IMR-90 (cell line): ENCODE data around the gene SORL1. TPM values are rescaled to one million over a fixed set of nuclear protein-coding genes. Genes with fewer than 3 reads are reported as not detected.

Experiments
- ATAC-seq: fragments of 200-7000 bp; cut with Tn5 transposase; 2 replicates; pipeline ENCODE4 v1.9.1; 2020; ENCODE audit warnings: low read depth, mild to moderate bottlenecking, moderate library complexity
- BruUV-seq: library from RNA; stranded (reverse); fragments of 400-500 nt; replicated peaks from 2 replicates; lab custom pipeline; 2021; lab: Mats Ljungman, UMichigan
- CTCF ChIA-PET: fragments of 300-600 bp; formaldehyde crosslinking; extraction: SDS; loops from one replicate; lab custom pipeline; 2021; ENCODE audit warnings: antibody characterized with exemption; lab: Yijun Ruan, JAX
- POLR2A ChIA-PET: fragments of 300-600 bp; sonication (Branson Sonifier 250); formaldehyde crosslinking; loops from one replicate; lab custom pipeline; 2022; ENCODE audit warnings: antibody characterized with exemption; ENCODE audit not compliant: unreplicated experiment; lab: Charles Lee
- DNase-seq: peaks from one replicate; pipeline ENCODE4 v3.0.0; 2013
- H2AFZ ChIP-seq: replicated peaks from 2 replicates; pipeline ENCODE3; 2013; ENCODE audit warnings: low read length, mild to moderate bottlenecking; ENCODE audit not compliant: poor library complexity
- H2AK5ac ChIP-seq: 2 replicates; pipeline ENCODE4 v1.6.1; 2013; ENCODE audit warnings: low read depth, low read length, inconsistent platforms
- H2AK9ac ChIP-seq: replicated peaks from 2 replicates; pipeline ENCODE3; 2013; ENCODE audit warnings: mild to moderate bottlenecking, low read depth, low read length, moderate library complexity; ENCODE audit not compliant: poor library complexity
- H2BK120ac ChIP-seq: 2 replicates; pipeline ENCODE4 v1.6.1; 2013; ENCODE audit warnings: low read depth, low read length, inconsistent platforms
- H2BK15ac ChIP-seq: 3 replicates; pipeline ENCODE4 v1.6.1; 2013; ENCODE audit warnings: low read depth, low read length, inconsistent platforms
- H2BK20ac ChIP-seq: 2 replicates; pipeline ENCODE4 v1.6.1; 2013; ENCODE audit warnings: low read depth, mild to moderate bottlenecking, inconsistent platforms, low read length, moderate library complexity
- H2BK5ac ChIP-seq: 2 replicates; pipeline ENCODE4 v1.6.1; 2013; ENCODE audit warnings: mild to moderate bottlenecking, low read depth, low read length, inconsistent platforms; ENCODE audit not compliant: poor library complexity, severe bottlenecking
- H3K14ac ChIP-seq: replicated peaks from 2 replicates; pipeline ENCODE4 v1.6.1; 2013; ENCODE audit warnings: low read depth, low read length, inconsistent platforms
- H3K18ac ChIP-seq: 2 replicates; pipeline ENCODE4 v1.6.1; 2013; ENCODE audit warnings: low read depth, low read length, control low read depth
- H3K23ac ChIP-seq: 2 replicates; pipeline ENCODE4 v1.6.1; 2013; ENCODE audit warnings: low read depth, low read length, inconsistent platforms
- H3K27ac ChIP-seq: 2 replicates; pipeline ENCODE4 v1.5.1; 2013; ENCODE audit warnings: mild to moderate bottlenecking, control low read depth, low read length; ENCODE audit not compliant: insufficient read depth
- H3K27me3 ChIP-seq: 2 replicates; pipeline ENCODE4 v1.6.1; 2013; ENCODE audit warnings: low read length; ENCODE audit not compliant: control insufficient read depth, insufficient read depth
- H3K36me3 ChIP-seq: 2 replicates; pipeline ENCODE4 v1.6.1; 2013; ENCODE audit warnings: low read length, mixed read lengths; ENCODE audit not compliant: control insufficient read depth, insufficient read depth
- H3K4ac ChIP-seq: 2 replicates; pipeline ENCODE4 v1.6.1; 2013; ENCODE audit warnings: low read depth, low read length, inconsistent platforms
- H3K4me1 ChIP-seq: 2 replicates; pipeline ENCODE4 v1.6.1; 2013; ENCODE audit warnings: low read length, mixed read lengths; ENCODE audit not compliant: control insufficient read depth, insufficient read depth
- H3K4me2 ChIP-seq: 2 replicates; pipeline ENCODE4 v1.6.1; 2013; ENCODE audit warnings: low read depth, mild to moderate bottlenecking, control low read depth, low read length, moderate library complexity
- H3K4me3 ChIP-seq: 2 replicates; pipeline ENCODE4 v1.5.1; 2013; ENCODE audit warnings: low read depth, mild to moderate bottlenecking, control low read depth, low read length, moderate library complexity; ENCODE audit not compliant: insufficient read depth
- H3K56ac ChIP-seq: 2 replicates; pipeline ENCODE4 v1.6.1; 2013; ENCODE audit warnings: low read length, inconsistent platforms; ENCODE audit not compliant: insufficient read depth; ENCODE audit errors: extremely low read depth
- H3K79me1 ChIP-seq, 2 experiments: 2 replicates each; pipeline ENCODE4 v1.6.1; 2013; ENCODE audit warnings: low read length in 2 of 2, inconsistent platforms in 1 of 2, low read depth in 1 of 2
- H3K9ac ChIP-seq: 2 replicates; pipeline ENCODE4 v1.6.1; 2013; ENCODE audit warnings: low read depth, low read length, control low read depth
- H3K9me1 ChIP-seq: 2 replicates; pipeline ENCODE4 v1.6.1; 2013; ENCODE audit warnings: low read length, inconsistent platforms; ENCODE audit not compliant: insufficient read depth
- H3K9me3 ChIP-seq: 2 replicates; pipeline ENCODE4 v1.6.1; 2013; ENCODE audit warnings: low read length; ENCODE audit not compliant: control insufficient read depth, insufficient read depth
- H4K20me1 ChIP-seq: 2 replicates; pipeline ENCODE4 v1.6.1; 2013; ENCODE audit warnings: low read length, inconsistent platforms; ENCODE audit not compliant: insufficient read depth
- H4K5ac ChIP-seq: 2 replicates; pipeline ENCODE4 v1.6.1; 2013; ENCODE audit warnings: mild to moderate bottlenecking, low read depth, low read length, control low read depth
- H4K8ac ChIP-seq, 2 experiments: 2 replicates each; pipeline ENCODE4 v1.6.1; 2013; ENCODE audit warnings: low read depth in 2 of 2, low read length in 2 of 2, control low read depth in 1 of 2, inconsistent platforms in 1 of 2
- H4K91ac ChIP-seq: 2 replicates; pipeline ENCODE4 v1.6.1; 2013; ENCODE audit warnings: low read depth, low read length, inconsistent platforms; ENCODE audit not compliant: insufficient read depth
- MAZ ChIP-seq: IDR thresholded peaks from 2 replicates; pipeline ENCODE4 v1.6.1; 2012; ENCODE audit warnings: low read depth, mild to moderate bottlenecking, low read length, improper control_type of control experiment, moderate library complexity, borderline replicate concordance
- NFE2L2 ChIP-seq: fragments of 150-350 bp; IDR thresholded peaks from 2 replicates; pipeline ENCODE4 v1.6.1; 2016; ENCODE audit warnings: low read depth, mild to moderate bottlenecking, low read length
- RFX5 ChIP-seq: IDR thresholded peaks from 2 replicates; pipeline ENCODE4 v1.8.0; 2012; ENCODE audit warnings: low read depth, mild to moderate bottlenecking, low read length, moderate library complexity
- SMC3 ChIP-seq: fragments of 150-350 bp; IDR thresholded peaks from 2 replicates; pipeline ENCODE4 v1.6.1; 2016; ENCODE audit warnings: low read depth, mild to moderate bottlenecking, antibody characterized with exemption, low read length, moderate library complexity
- WGBS, 2 experiments: methylation state at CpG; one replicate each; pipeline versions ENCODE4 v1.1.5 to v1.1.7; 2013; ENCODE audit warnings: missing lambda C conversion rate in 2 of 2; ENCODE audit not compliant: insufficient read length in 1 of 2; ENCODE audit errors: extremely low coverage in 2 of 2; 5-methylcytosine and 5-hydroxymethylcytosine counted together
- dilution Hi-C: fragments of 300-500 bp; cut with HindIII; formaldehyde crosslinking; loops from one replicate; pipeline ENCODE4 v1.14.3; 2018; ENCODE audit warnings: low sequenced_read_pairs; ENCODE audit not compliant: unreplicated experiment
- in situ Hi-C: fragments of 300-500 bp; cut with MboI; formaldehyde crosslinking; loops from 3 replicates; pipeline ENCODE4 v1.14.3; 2019; ENCODE audit warnings: low sequenced_read_pairs, inconsistent platforms, mixed read lengths
- intact Hi-C: fragments of 100-400 bp; cut with micrococcal nuclease; formaldehyde crosslinking; loops from 2 replicates; pipeline ENCODE4 v1.10.0; 2022
- polyA plus RNA-seq, 3 experiments: library from polyadenylated mRNA; depleted of rRNA; stranded (reverse); fragments of >200 nt; gene quantifications; 2 replicates each; pipeline ENCODE4 v1.2.3, GENCODE V29; 2012; ENCODE audit warnings: low replicate concordance in 1 of 3
- total RNA-seq: library from RNA; depleted of rRNA; stranded (reverse); fragments of >200 nt; gene quantifications from 2 replicates; pipeline ENCODE4 v1.2.3, GENCODE V29; 2012

SORL1 gene
- total and polyA plus RNA-seq, 2 of the 4 experiments (the other 2 are of a cell fraction), result 1.0 to 2.0 TPM

DNA sequence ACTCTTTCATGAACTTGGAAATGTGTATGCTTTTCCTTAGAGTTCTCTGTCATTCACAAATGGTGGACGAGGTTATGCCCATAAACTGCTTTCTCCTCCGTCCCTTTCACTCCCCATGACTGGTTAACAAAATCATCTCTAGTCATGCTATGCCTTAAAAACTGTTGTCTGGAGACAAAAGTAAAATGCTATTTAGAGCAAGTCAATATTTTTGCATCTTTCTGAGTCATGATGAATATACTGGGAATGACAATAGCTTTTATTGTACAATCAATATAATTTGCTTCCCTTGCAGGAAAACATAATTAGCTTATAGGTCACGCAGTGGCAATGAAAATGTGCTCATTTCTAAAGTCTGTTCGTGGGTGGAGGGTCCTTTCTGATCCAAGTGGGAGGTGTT is 217.3 kb downstream of the SORL1 start:
- H2AFZ ChIP-seq, result no peak overlapping the region

More for the DNA sequence above, 217.3 kb downstream of the SORL1 start:
- dilution Hi-C loops, result no loop called here
- Histone ChIP-seq H2BK120ac (no peak overlapping the region), H3K4me3 (no peak overlapping the region), H3K9me3 (no peaks in the 10 kb centered on the region), H2AK5ac (no peak overlapping the region), H3K9me1 (0 out of 2 replicates have a peak, but pooled peaks cover 3% of the 10 kb centered on the region), H4K5ac (no peak overlapping the region), H3K27me3 (no peaks in the 10 kb centered on the region), H3K79me1 (no peaks in the 10 kb centered on the region), H4K91ac (no peak overlapping the region), H3K18ac (no peak overlapping the region), H3K27ac (no peak overlapping the region), H3K4me2 (no peak overlapping the region), H4K20me1 (no peaks in the 10 kb centered on the region), H3K4ac (no peak overlapping the region), H3K4me1 (peaks cover 4% of the 10 kb centered on the region; the same call in 1 of the 2 replicates), H3K36me3 (no peaks in the 10 kb centered on the region), H3K9ac (no peak overlapping the region), H2BK5ac (no peak overlapping the region), H3K56ac (no peak overlapping the region), H4K8ac (no peak overlapping the region), H3K23ac (no peak overlapping the region), H2BK20ac (no peak overlapping the region), H2BK15ac (no peak overlapping the region), H3K14ac (no peak overlapping the region), H2AK9ac (no peak overlapping the region)
- CTCF ChIA-PET, result interaction anchor here (0.6 kb wide), 1 partner anchor 11 kb away, joined by 3 read pairs; no protein-coding TSS in a partner anchor
- in situ Hi-C loops, result loop anchor here (10.0 kb wide), 1 partner anchor 365 kb away; no protein-coding TSS in a partner anchor
- intact Hi-C loops, result loop anchor here (10.0 kb wide), 1 partner anchor 85 kb away; no protein-coding TSS in a partner anchor
- ATAC-seq (no peak), DNase-seq (no peak)
- BruUV-seq, result no TSS peak
- WGBS, 2 experiments, result no CpG with 5 or more reads among the region's 4 CpGs
- TF ChIP-seq RFX5 (no peak), MAZ (no peak), SMC3 (no peak), NFE2L2 (no peak)
- POLR2A ChIA-PET, result interaction anchor here (0.6 kb wide), 1 partner anchor 431 kb away, joined by 5 read pairs; no protein-coding TSS in a partner anchor
